GM12873 (cell line): Measurements from ENCODE around the gene FDXACB1.

Experiments used
- CTCF ChIP-seq: IDR thresholded peaks from 2 replicates; pipeline ENCODE4 v1.5.1; 2012; ENCODE audit warnings: low read depth, mild to moderate bottlenecking, moderate library complexity, low read length, control low read depth; ENCODE audit not compliant: insufficient read depth; ENCODE audit errors: missing control alignments

FDXACB1 gene

GRCh38 chr11:111913031-111913861 is 34.3 kb upstream of the FDXACB1 start:
- no peak for TF ChIP-seq CTCF

- no peak for TF ChIP-seq CTCF
Measured at GRCh38 chr11:111912535-111912934, 33.6 kb upstream of the FDXACB1 start, which contains the start of gene HSPB2. HSPB2 (plus strand) TSS chr11:111912734; CDS start chr11:111912830, 96 bp downstream.

- TF ChIP-seq CTCF, result no peak
Measured at GRCh38 chr11:111911563-111912401, 32.8 kb upstream of the FDXACB1 start, which contains the start of gene CRYAB. CRYAB (minus strand) TSS chr11:111911770; CDS start chr11:111911724, 46 bp downstream.

GRCh38 chr11:111910676-111911562 is 32.0 kb upstream of the FDXACB1 start:
- no peak for TF ChIP-seq CTCF

GRCh38 chr11:111909378-111909777 is 30.4 kb upstream of the FDXACB1 start:
- TF ChIP-seq CTCF, result no peak

- TF ChIP-seq CTCF, result no peak
Measured at GRCh38 chr11:111908639-111909305, 29.8 kb upstream of the FDXACB1 start.
